ENCODE measurements around the gene KCNQ2. TPM values are rescaled to one million over a fixed set of nuclear protein-coding genes. Genes with fewer than 3 reads are reported as not detected.

The KCNQ2 gene
- total and polyA plus RNA-seq, 2 experiments from 2014 or later = 68.5 to 92.4 TPM

- Mint-ChIP-seq H3K27ac (no peak overlapping the region), H3K9me3 (no peaks in the 10 kb centered on the region), H3K4me1 (peaks cover 13% of the 10 kb centered on the region), H3K27me3 (ENCODE audit: insufficient read depth, low read depth, poor library complexity) (peaks cover 4% of the 10 kb centered on the region), H3K36me3 (ENCODE audit: low read depth) (no peaks in the 10 kb centered on the region), H3K4me3 (no peak overlapping the region)
- Histone ChIP-seq H3K79me2 (replicated peaks; ENCODE audit: insufficient read depth) (no peaks in the 10 kb centered on the region), H3K4me2 (no peak overlapping the region), H2AFZ (no peak overlapping the region), H3K4me3 (no peak overlapping the region), H3K4me1 (ENCODE audit: insufficient read depth) (peaks cover 3% of the 10 kb centered on the region; the same call in 1 of the 2 replicates), H3K36me3 (ENCODE audit: insufficient read depth) (no peaks in the 10 kb centered on the region), H3K27me3 (ENCODE audit: insufficient read depth) (no peaks in the 10 kb centered on the region), H4K20me1 (replicated peaks; ENCODE audit: insufficient read depth) (no peaks in the 10 kb centered on the region), H3K27ac (ENCODE audit: low read depth) (no peak overlapping the region), H3K9me2 (ENCODE audit: insufficient read depth) (peaks cover 6% of the 10 kb centered on the region; the same call in 1 of the 2 replicates), H3F3A (replicated peaks; ENCODE audit: low read depth) (0 out of 2 replicates have a peak, but pooled peaks cover 5% of the 10 kb centered on the region)
- no peak for TF ChIP-seq ZNF331 (CRISPR knock-in tag; IDR thresholded peaks at IDR 0.05; ENCODE audit: low read depth)
- no peak for TF ChIP-seq ETS1 (IDR thresholded peaks at IDR 0.05)
- TF ChIP-seq CREB1 (CRISPR knock-in tag; IDR thresholded peaks at IDR 0.05; ENCODE audit: low read depth) = no peak
- no peak for TF ChIP-seq STAT1 (IDR thresholded peaks at IDR 0.05; ENCODE audit: unreplicated experiment)
- no peak for TF ChIP-seq CTCF (conservative IDR thresholded peaks at IDR 0.05; ENCODE audit: low read depth in 2 of 2)
- TF ChIP-seq EZH2 (IDR thresholded peaks at IDR 0.05; ENCODE audit: low read depth, unreplicated experiment) = no peak
- no peak for TF ChIP-seq JUNB (IDR thresholded peaks at IDR 0.05; ENCODE audit: unreplicated experiment)
- no peak for TF ChIP-seq ZNF462 (CRISPR knock-in tag; IDR thresholded peaks at IDR 0.05)
- TF ChIP-seq POLR2AphosphoS5 (IDR thresholded peaks at IDR 0.05; ENCODE audit: low read depth) = no peak
- no peak for TF ChIP-seq ZNF114 (CRISPR knock-in tag; IDR thresholded peaks at IDR 0.05)
- TF ChIP-seq EZH2phosphoT487 (IDR thresholded peaks at IDR 0.05; ENCODE audit: unreplicated experiment) = no peak
- TF ChIP-seq NANOG (IDR thresholded peaks at IDR 0.05; ENCODE audit: borderline replicate concordance) = no peak
- DNase-seq (ENCODE audit: low spot score) (no peak), ATAC-seq (no peak)
These were observed 59.6 kb downstream of the KCNQ2 start for GRCh38 chr20:63412889-63413288.

All from GM23338 (cell line).